HepG2 (cell line): Measurements from ENCODE around the gene SEMA6B. TPM values are rescaled to one million over a fixed set of nuclear protein-coding genes. Genes with fewer than 3 reads are reported as not detected.

Experiments
- ATAC-seq: fragments of 200-7000 bp; cut with Tn5 transposase; 3 replicates; pipeline ENCODE4 v1.9.1; 2020; ENCODE audit warnings: mild to moderate bottlenecking, moderate library complexity
- BruUV-seq: library from RNA; stranded (reverse); fragments of 400-500 nt; replicated peaks from 2 replicates; lab custom pipeline; 2021; lab: Mats Ljungman, UMichigan
- CTCF ChIA-PET: fragments of 300-600 bp; formaldehyde crosslinking; extraction: SDS; loops from one replicate; lab custom pipeline; 2021; ENCODE audit warnings: low total read pairs, inconsistent platforms, low intra/inter-chr PET ratio; lab: Yijun Ruan, JAX
- POLR2A ChIA-PET: fragments of 350-600 bp; sonication (Branson Sonifier 250); formaldehyde crosslinking; loops from one replicate; lab custom pipeline; 2020; ENCODE audit warnings: antibody characterized with exemption, inconsistent platforms; lab: Yijun Ruan, JAX
- DNase-seq: peaks from one replicate; pipeline ENCODE4 v3.0.0-alpha.2; 2015; ENCODE audit warnings: low spot score
- FAIRE-seq: peaks from 3 replicates; lab custom pipeline; 2011; peaks lifted over from hg19 to GRCh38; lab: Jason Lieb, UNC
- H2AFZ ChIP-seq: one replicate; pipeline ENCODE4 v1.6.1; 2011; ENCODE audit warnings: low read length, inconsistent platforms
- H3K27ac ChIP-seq: fragments of 300-600 bp; 3 replicates; pipeline ENCODE4 v1.8.0; 2011; ENCODE audit warnings: mixed run types, mild to moderate bottlenecking, mixed read lengths, low read length, inconsistent platforms; ENCODE audit not compliant: insufficient read depth; ENCODE audit errors: extremely low read length
- H3K27me3 ChIP-seq, 2 experiments: fragments of 200-600 bp in 1 of 2; 2 replicates in 1 of 2; 3 replicates in 1 of 2; pipeline versions ENCODE4 v1.6.0 to v1.8.0; 2011; ENCODE audit warnings: low read length in 2 of 2, mild to moderate bottlenecking in 2 of 2, moderate library complexity in 2 of 2, inconsistent platforms in 1 of 2; ENCODE audit not compliant: insufficient read depth in 2 of 2, control insufficient read depth in 1 of 2
- H3K36me3 ChIP-seq, 2 experiments: fragments of 200-600 bp in 1 of 2; replicated peaks in 1 of 2; 2 replicates in 1 of 2; 3 replicates in 1 of 2; pipeline versions ENCODE4 v1.5.1 to v1.8.0; 2011; ENCODE audit warnings: low read length in 2 of 2, inconsistent platforms in 1 of 2; ENCODE audit not compliant: insufficient read depth in 2 of 2, control insufficient read depth in 1 of 2
- H3K4me1 ChIP-seq: 2 replicates; pipeline ENCODE4 v1.5.1; 2012; ENCODE audit warnings: low read length, inconsistent platforms; ENCODE audit not compliant: insufficient read depth
- H3K4me2 ChIP-seq: 2 replicates; pipeline ENCODE4 v1.6.0; 2011; ENCODE audit warnings: low read depth, low read length, inconsistent platforms
- H3K4me3 ChIP-seq, 3 experiments: fragments of 200-600 bp in 1 of 3; sonication (generic), shearing (Covaris generic) in 1 of 3; replicated peaks in 1 of 3; 2 replicates each; pipeline ENCODE4 v1.5.1; 2011 to 2016; ENCODE audit warnings: low read length in 3 of 3, inconsistent platforms in 2 of 3, low read depth in 2 of 3, mild to moderate bottlenecking in 2 of 3, control low read depth in 1 of 3, mixed read lengths in 1 of 3; ENCODE audit not compliant: insufficient read depth in 1 of 3
- H3K79me2 ChIP-seq: one replicate; pipeline ENCODE4 v1.6.1; 2011; ENCODE audit warnings: low read length, inconsistent platforms; ENCODE audit not compliant: insufficient read depth
- H3K9ac ChIP-seq: 2 replicates; pipeline ENCODE4 v1.6.0; 2011; ENCODE audit warnings: mild to moderate bottlenecking, low read depth, low read length, inconsistent platforms; ENCODE audit not compliant: insufficient read depth
- H3K9me3 ChIP-seq: 2 replicates; pipeline ENCODE4 v1.5.1; 2012; ENCODE audit warnings: mild to moderate bottlenecking, low read length
- H4K20me1 ChIP-seq: 2 replicates; pipeline ENCODE4 v1.6.0; 2011; ENCODE audit warnings: inconsistent platforms, mild to moderate bottlenecking, low read length, moderate library complexity; ENCODE audit not compliant: insufficient read depth
- EZH2 ChIP-seq: conservative IDR thresholded peaks from 2 replicates; pipeline ENCODE4 v1.6.1; 2012; ENCODE audit warnings: mild to moderate bottlenecking, low read depth, low read length, moderate library complexity
- MAFG ChIP-seq: sonication (generic); formaldehyde crosslinking; IDR thresholded peaks from 2 replicates; pipeline ENCODE4 v1.5.1; 2020; ENCODE audit warnings: mild to moderate bottlenecking, missing genetic modification reagents
- PCBP2 ChIP-seq: fragments of 200-400 bp; formaldehyde crosslinking; optimal IDR thresholded peaks from 2 replicates; pipeline ENCODE3; 2018; ENCODE audit warnings: low read length, low read depth; ENCODE audit not compliant: poor library complexity, severe bottlenecking
- POLR2A ChIP-seq, 2 experiments: IDR thresholded peaks; 2 replicates each; pipeline ENCODE4 v1.6.1; 2011; ENCODE audit warnings: low read depth in 2 of 2, low read length in 2 of 2, mild to moderate bottlenecking in 1 of 2, moderate library complexity in 1 of 2; ENCODE audit not compliant: insufficient read depth in 1 of 2
- RBFOX2 ChIP-seq: fragments of 200-400 bp; formaldehyde crosslinking; IDR thresholded peaks from 2 replicates; pipeline ENCODE4 v1.6.1; 2017; ENCODE audit warnings: low read depth, mild to moderate bottlenecking, low read length
- ZFP62 ChIP-seq: sonication (generic); formaldehyde crosslinking; IDR thresholded peaks from 2 replicates; pipeline ENCODE4 v1.4.0; 2020; ENCODE audit warnings: missing genetic modification reagents
- ZNF274 ChIP-seq: sonication (generic); formaldehyde crosslinking; IDR thresholded peaks from 2 replicates; pipeline ENCODE4 v1.5.1; 2020; ENCODE audit warnings: mild to moderate bottlenecking, missing genetic modification reagents
- ZNF383 ChIP-seq: sonication (generic); formaldehyde crosslinking; IDR thresholded peaks from 2 replicates; pipeline ENCODE4 v1.4.0; 2020; ENCODE audit warnings: missing genetic modification reagents, mild to moderate bottlenecking, borderline replicate concordance
- ZNF879 ChIP-seq: sonication (generic); formaldehyde crosslinking; IDR thresholded peaks from 2 replicates; pipeline ENCODE4 v1.8.1; 2023; ENCODE audit warnings: missing genetic modification reagents
- WGBS: methylation state at CpG from one replicate; pipeline ENCODE4 v1.1.6; 2017; ENCODE audit warnings: low lambda C conversion rate; 5-methylcytosine and 5-hydroxymethylcytosine counted together
- in situ Hi-C: cut with HindIII; loops from 2 replicates; pipeline ENCODE4 v1.10.0; 2017; ENCODE audit warnings: low pct_unique_long_range_greater_than_20kb; ENCODE audit not compliant: extremely low pct_ligation_motif_present
- intact Hi-C: fragments of 100-400 bp; cut with micrococcal nuclease; formaldehyde crosslinking; loops from one replicate; pipeline ENCODE4 v1.10.0; 2022; ENCODE audit not compliant: unreplicated experiment
- polyA plus RNA-seq, 8 experiments: library from polyadenylated mRNA; depleted of rRNA in 3 of 8; stranded (reverse) in 7 of 8; unstranded in 1 of 8; fragments of >200 nt; fragmentation: Illumina TruSeq in 4 of 8; extraction: Trizol in 4 of 8; gene quantifications; 2 replicates each; pipeline versions ENCODE4 v1.2.1 to v1.2.3, GENCODE V29; 2011 to 2016; ENCODE audit warnings: low read depth in 4 of 8, missing spikeins in 1 of 8, mixed read lengths in 1 of 8; ENCODE audit not compliant: insufficient read depth in 1 of 8
- total RNA-seq, 5 experiments: library from RNA; depleted of rRNA; stranded (reverse); fragments of >200 nt; fragmentation: Illumina TruSeq; extraction: Trizol; gene quantifications; 2 replicates each; pipeline ENCODE4 v1.2.3, GENCODE V29; 2016; ENCODE audit warnings: low read depth in 1 of 5

Gene SEMA6B
- total and polyA plus RNA-seq, 2 of the 13 experiments (the other 11 are each of a cell fraction or from before 2014, with no cell fraction given): 45.5 to 67.1 TPM

GRCh38 chr19:4501691-4502090 lies 57.8 kb downstream of the SEMA6B start:
- Histone ChIP-seq H3K4me2 (no peak overlapping the region), H3K9me3 (no peaks in the 10 kb centered on the region), H4K20me1 (no peaks in the 10 kb centered on the region), H3K27me3 (no peaks in the 10 kb centered on the region), H2AFZ (no peak overlapping the region), H3K27ac (no peak overlapping the region)
- CTCF ChIA-PET: no interaction called here
- FAIRE-seq (no peak), ATAC-seq (no peak)
- in situ Hi-C loops (no loop called here), intact Hi-C loops (no loop called here)
- WGBS: 94% methylated on average over 15 of the region's 25 CpGs
- TF ChIP-seq EZH2 (no peak), PCBP2 (no peak), ZFP62 (CRISPR knock-in tag) (no peak), RBFOX2 (peak; percentile 46; the same call in 1 of the 2 replicates), ZNF879 (CRISPR knock-in tag) (no peak)
- TF ChIP-seq, all 625 proteins: peak for 1
- Histone ChIP-seq H3K36me3 (peaks cover 11 to 31% of the 10 kb centered on the region in 2 experiments; a peak in 4 of 5 replicates), H3K4me3 (no peak overlapping the region), H3K9ac (no peak overlapping the region), H3K79me2 (no peaks in the 10 kb centered on the region), H3K4me1 (no peaks in the 10 kb centered on the region)
- POLR2A ChIA-PET: no interaction called here
- no peak for DNase-seq
- no TSS peak for BruUV-seq

GRCh38 chr19:4500841-4501591 lies 58.5 kb downstream of the SEMA6B start:
- Histone ChIP-seq H3K27me3 (no peaks in the 10 kb centered on the region), H3K79me2 (no peaks in the 10 kb centered on the region), H3K4me2 (no peak overlapping the region), H4K20me1 (no peaks in the 10 kb centered on the region), H3K9ac (no peak overlapping the region), H3K4me1 (no peaks in the 10 kb centered on the region), H3K36me3 (peaks cover 12 to 36% of the 10 kb centered on the region in 2 experiments; a peak in 4 of 5 replicates), H3K4me3 (no peak overlapping the region), H2AFZ (no peak overlapping the region), H3K27ac (no peak overlapping the region), H3K9me3 (no peaks in the 10 kb centered on the region)
- intact Hi-C loops: no loop called here
- no TSS peak for BruUV-seq
- ATAC-seq: no peak
- DNase-seq: no peak
- no peak for TF ChIP-seq MAFG (CRISPR knock-in tag)
- TF ChIP-seq ZNF274 (CRISPR knock-in tag): no peak
- TF ChIP-seq POLR2A (IDR thresholded peaks at IDR 0.05; ENCODE audit: insufficient read depth in 1 of 2, low read depth in 2 of 2, low read length in 2 of 2): no peak
- TF ChIP-seq ZNF383 (CRISPR knock-in tag): no peak
- over 99% methylated on average over 21 of the region's 29 CpGs for WGBS
- in situ Hi-C loops: no loop called here
- no peak for FAIRE-seq
- POLR2A ChIA-PET: interaction anchor here (0.6 kb wide), 1 partner anchor 46 kb away, joined by 3 read pairs; no protein-coding TSS in a partner anchor
- CTCF ChIA-PET: no interaction called here
